HG03520 (cell line): ENCODE data around the gene NODAL.

ENCODE experiments used
- ATAC-seq: cut with Tn5 transposase; IDR thresholded peaks from one replicate; pipeline ENCODE4 v1.9.1; 2021; ENCODE audit warnings: mild to moderate bottlenecking, moderate library complexity; ENCODE audit not compliant: unreplicated experiment

The NODAL gene

DNA sequence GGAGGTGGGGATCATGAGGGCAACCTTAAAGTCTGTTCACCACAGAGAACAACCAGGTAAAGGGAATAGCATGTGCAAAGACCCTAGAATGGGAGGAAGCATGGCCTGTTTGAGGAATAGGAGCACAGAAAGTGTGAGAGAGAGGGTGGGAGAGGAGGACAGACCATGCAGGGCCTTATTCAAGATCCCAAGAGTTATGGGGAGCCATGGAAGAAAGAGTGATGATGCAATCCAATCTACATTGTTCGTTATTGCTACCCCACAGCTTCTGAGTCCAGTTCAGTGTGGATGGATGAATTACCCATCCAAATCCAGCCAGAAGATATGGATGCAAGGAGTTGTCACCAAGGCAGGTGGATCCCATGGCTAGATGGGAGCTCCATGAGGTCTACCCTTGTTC lies 45.3 kb downstream of the NODAL start:
- no peak for ATAC-seq

DNA sequence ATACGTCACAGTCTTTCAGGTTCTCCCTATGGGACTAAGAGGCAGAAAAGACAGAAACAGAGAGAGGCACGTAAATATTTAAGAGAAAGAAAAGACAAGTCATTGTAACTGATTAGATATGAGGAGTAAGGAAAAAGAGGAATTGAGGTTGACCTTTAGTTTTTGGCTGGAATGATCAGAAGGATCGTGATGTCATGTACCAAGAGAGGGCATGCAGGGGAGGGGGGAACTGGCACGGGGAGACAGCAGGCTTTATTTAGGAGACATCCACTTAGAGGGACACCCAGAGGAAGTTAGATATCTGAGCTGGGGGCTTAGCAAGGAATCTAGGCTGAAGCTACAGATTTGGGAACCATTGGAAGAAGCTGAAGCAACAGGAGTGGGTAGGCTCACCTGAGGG lies 49.8 kb downstream of the NODAL start:
- no peak for ATAC-seq
